ENCODE data around the gene CEP112. TPM values are rescaled to one million over a fixed set of nuclear protein-coding genes. Genes with fewer than 3 reads are reported as not detected.
A peak's percentile ranks its signal among the peaks of the same experiment; 100 is the strongest.

Gene CEP112
- total and polyA plus RNA-seq, 2 of the 13 experiments (the other 11 are each of a cell fraction or from before 2014, with no cell fraction given) = 1.2 to 3.4 TPM

DNA sequence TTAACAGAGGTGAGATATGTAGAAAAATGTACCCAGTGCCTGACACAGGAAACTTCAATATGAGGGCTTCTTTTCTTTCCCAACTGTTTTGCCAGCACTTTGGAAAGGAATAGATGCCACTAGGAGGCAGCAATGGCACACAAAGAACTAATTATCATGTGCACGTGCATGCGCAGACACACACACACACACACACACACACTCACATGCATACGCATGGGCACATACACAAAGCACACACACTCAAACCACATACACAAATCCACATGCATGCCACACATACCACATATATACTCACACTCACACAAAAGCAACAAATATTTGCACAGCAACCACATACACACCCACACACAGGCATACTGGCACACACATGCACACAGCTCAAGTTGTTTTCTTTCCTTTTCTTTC lies 8.8 kb upstream of the CEP112 start (continued):
- TF ChIP-seq, protein P1, sequence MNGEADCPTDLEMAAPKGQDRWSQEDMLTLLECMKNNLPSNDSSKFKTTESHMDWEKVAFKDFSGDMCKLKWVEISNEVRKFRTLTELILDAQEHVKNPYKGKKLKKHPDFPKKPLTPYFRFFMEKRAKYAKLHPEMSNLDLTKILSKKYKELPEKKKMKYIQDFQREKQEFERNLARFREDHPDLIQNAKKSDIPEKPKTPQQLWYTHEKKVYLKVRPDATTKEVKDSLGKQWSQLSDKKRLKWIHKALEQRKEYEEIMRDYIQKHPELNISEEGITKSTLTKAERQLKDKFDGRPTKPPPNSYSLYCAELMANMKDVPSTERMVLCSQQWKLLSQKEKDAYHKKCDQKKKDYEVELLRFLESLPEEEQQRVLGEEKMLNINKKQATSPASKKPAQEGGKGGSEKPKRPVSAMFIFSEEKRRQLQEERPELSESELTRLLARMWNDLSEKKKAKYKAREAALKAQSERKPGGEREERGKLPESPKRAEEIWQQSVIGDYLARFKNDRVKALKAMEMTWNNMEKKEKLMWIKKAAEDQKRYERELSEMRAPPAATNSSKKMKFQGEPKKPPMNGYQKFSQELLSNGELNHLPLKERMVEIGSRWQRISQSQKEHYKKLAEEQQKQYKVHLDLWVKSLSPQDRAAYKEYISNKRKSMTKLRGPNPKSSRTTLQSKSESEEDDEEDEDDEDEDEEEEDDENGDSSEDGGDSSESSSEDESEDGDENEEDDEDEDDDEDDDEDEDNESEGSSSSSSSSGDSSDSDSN (CRISPR knock-in tag; IDR thresholded peaks at IDR 0.05) = no peak
- TF ChIP-seq, protein P2, sequence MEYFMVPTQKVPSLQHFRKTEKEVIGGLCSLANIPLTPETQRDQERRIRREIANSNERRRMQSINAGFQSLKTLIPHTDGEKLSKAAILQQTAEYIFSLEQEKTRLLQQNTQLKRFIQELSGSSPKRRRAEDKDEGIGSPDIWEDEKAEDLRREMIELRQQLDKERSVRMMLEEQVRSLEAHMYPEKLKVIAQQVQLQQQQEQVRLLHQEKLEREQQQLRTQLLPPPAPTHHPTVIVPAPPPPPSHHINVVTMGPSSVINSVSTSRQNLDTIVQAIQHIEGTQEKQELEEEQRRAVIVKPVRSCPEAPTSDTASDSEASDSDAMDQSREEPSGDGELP (IDR thresholded peaks at IDR 0.05; ENCODE audit: borderline replicate concordance, low read depth) = no peak; the same call in 1 of the 2 replicates
- TF ChIP-seq JDP2 (CRISPR knock-in tag; IDR thresholded peaks at IDR 0.05; ENCODE audit: borderline replicate concordance) (no peak), PAF1 (CRISPR knock-in tag; IDR thresholded peaks at IDR 0.05) (no peak), NPAS2 (CRISPR knock-in tag; IDR thresholded peaks at IDR 0.05; ENCODE audit: borderline replicate concordance) (no peak), ZNF616 (CRISPR knock-in tag; IDR thresholded peaks at IDR 0.05; ENCODE audit: low read depth) (no peak), ZSCAN29 (CRISPR knock-in tag; conservative IDR thresholded peaks at IDR 0.05) (no peak), ZNF12 (CRISPR knock-in tag; IDR thresholded peaks at IDR 0.05) (peak; percentile 56; the same call in 1 of the 2 replicates), FOXP1 (IDR thresholded peaks at IDR 0.05) (peak; percentile 93), FOXP1 (CRISPR knock-in tag; IDR thresholded peaks at IDR 0.05) (peak; percentile 70; the same call in 1 of the 2 replicates), ZNF382 (CRISPR knock-in tag; IDR thresholded peaks at IDR 0.05; ENCODE audit: borderline replicate concordance) (no peak), ZNF609 (CRISPR knock-in tag; IDR thresholded peaks at IDR 0.05; ENCODE audit: borderline replicate concordance) (0 out of 2 replicates have a peak, but pooled peaks have one; percentile 37), GLI4 (CRISPR knock-in tag; IDR thresholded peaks at IDR 0.05; ENCODE audit: borderline replicate concordance) (no peak)
- TF ChIP-seq, protein P3, sequence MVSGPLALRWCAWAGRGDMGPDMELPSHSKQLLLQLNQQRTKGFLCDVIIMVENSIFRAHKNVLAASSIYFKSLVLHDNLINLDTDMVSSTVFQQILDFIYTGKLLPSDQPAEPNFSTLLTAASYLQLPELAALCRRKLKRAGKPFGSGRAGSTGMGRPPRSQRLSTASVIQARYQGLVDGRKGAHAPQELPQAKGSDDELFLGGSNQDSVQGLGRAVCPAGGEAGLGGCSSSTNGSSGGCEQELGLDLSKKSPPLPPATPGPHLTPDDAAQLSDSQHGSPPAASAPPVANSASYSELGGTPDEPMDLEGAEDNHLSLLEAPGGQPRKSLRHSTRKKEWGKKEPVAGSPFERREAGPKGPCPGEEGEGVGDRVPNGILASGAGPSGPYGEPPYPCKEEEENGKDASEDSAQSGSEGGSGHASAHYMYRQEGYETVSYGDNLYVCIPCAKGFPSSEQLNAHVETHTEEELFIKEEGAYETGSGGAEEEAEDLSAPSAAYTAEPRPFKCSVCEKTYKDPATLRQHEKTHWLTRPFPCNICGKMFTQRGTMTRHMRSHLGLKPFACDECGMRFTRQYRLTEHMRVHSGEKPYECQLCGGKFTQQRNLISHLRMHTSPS (CRISPR knock-in tag; IDR thresholded peaks at IDR 0.05; ENCODE audit: low read depth) = no peak
- TF ChIP-seq, protein P4, sequence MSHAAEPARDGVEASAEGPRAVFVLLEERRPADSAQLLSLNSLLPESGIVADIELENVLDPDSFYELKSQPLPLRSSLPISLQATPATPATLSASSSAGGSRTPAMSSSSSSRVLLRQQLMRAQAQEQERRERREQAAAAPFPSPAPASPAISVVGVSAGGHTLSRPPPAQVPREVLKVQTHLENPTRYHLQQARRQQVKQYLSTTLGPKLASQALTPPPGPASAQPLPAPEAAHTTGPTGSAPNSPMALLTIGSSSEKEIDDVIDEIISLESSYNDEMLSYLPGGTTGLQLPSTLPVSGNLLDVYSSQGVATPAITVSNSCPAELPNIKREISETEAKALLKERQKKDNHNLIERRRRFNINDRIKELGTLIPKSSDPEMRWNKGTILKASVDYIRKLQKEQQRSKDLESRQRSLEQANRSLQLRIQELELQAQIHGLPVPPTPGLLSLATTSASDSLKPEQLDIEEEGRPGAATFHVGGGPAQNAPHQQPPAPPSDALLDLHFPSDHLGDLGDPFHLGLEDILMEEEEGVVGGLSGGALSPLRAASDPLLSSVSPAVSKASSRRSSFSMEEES (CRISPR knock-in tag; IDR thresholded peaks at IDR 0.05) = 0 out of 2 replicates have a peak, but pooled peaks have one; percentile 42
- TF ChIP-seq, protein P5, sequence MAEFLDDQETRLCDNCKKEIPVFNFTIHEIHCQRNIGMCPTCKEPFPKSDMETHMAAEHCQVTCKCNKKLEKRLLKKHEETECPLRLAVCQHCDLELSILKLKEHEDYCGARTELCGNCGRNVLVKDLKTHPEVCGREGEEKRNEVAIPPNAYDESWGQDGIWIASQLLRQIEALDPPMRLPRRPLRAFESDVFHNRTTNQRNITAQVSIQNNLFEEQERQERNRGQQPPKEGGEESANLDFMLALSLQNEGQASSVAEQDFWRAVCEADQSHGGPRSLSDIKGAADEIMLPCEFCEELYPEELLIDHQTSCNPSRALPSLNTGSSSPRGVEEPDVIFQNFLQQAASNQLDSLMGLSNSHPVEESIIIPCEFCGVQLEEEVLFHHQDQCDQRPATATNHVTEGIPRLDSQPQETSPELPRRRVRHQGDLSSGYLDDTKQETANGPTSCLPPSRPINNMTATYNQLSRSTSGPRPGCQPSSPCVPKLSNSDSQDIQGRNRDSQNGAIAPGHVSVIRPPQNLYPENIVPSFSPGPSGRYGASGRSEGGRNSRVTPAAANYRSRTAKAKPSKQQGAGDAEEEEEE (CRISPR knock-in tag; IDR thresholded peaks at IDR 0.05; ENCODE audit: borderline replicate concordance) = no peak

Measured in HepG2 (cell line).